K562 (cell line): Measurements from ENCODE around the gene ARHGEF26. TPM values are rescaled to one million over a fixed set of nuclear protein-coding genes. Genes with fewer than 3 reads are reported as not detected.

Source experiments
- ATAC-seq: fragments of 200-7000 bp; cut with Tn5 transposase; 3 replicates; pipeline ENCODE4 v1.9.1; 2020; ENCODE audit warnings: moderate library complexity
- BruUV-seq: library from RNA; stranded (reverse); fragments of 400-500 nt; replicated peaks from 2 replicates; lab custom pipeline; 2021; lab: Mats Ljungman, UMichigan
- CTCF ChIA-PET: fragments of 300-600 bp; formaldehyde crosslinking; extraction: SDS; loops from one replicate; lab custom pipeline; 2021; ENCODE audit warnings: low intra/inter-chr PET ratio; lab: Yijun Ruan, JAX
- POLR2A ChIA-PET: fragments of 300-600, 350-650 bp; sonication (Branson Sonifier 250); formaldehyde crosslinking; extraction: SDS; loops from one replicate; lab custom pipeline; 2021; ENCODE audit warnings: antibody characterized with exemption, inconsistent platforms; lab: Yijun Ruan, JAX
- DNase-seq, 4 experiments: peaks; one replicate each; pipeline versions ENCODE4 v3.0.0 to v3.0.0-alpha.2; 2011 to 2018; ENCODE audit warnings: low spot score in 3 of 4, mixed read lengths in 3 of 4; ENCODE audit errors: extremely low read depth in 1 of 4
- FAIRE-seq: peaks from 2 replicates; lab custom pipeline; 2011; peaks lifted over from hg19 to GRCh38; lab: Jason Lieb, UNC
- H2AFZ ChIP-seq: 2 replicates; pipeline ENCODE4 v1.6.0; 2011; ENCODE audit warnings: low read depth, low read length, control low read depth, inconsistent platforms
- H3K27ac ChIP-seq: fragments of 200-600 bp; 3 replicates; pipeline ENCODE4 v1.8.0; 2011; ENCODE audit warnings: low read depth, mild to moderate bottlenecking, control low read depth, inconsistent platforms, low read length, moderate library complexity, mixed read lengths; ENCODE audit errors: extremely low read depth
- H3K27me3 ChIP-seq, 2 experiments: fragments of 300-600 bp in 1 of 2; 2 replicates in 1 of 2; 3 replicates in 1 of 2; pipeline versions ENCODE4 v1.6.0 to v1.8.0; 2011; ENCODE audit warnings: inconsistent platforms in 2 of 2, low read length in 2 of 2, mild to moderate bottlenecking in 1 of 2, mixed read lengths in 1 of 2, moderate library complexity in 1 of 2; ENCODE audit not compliant: control insufficient read depth in 2 of 2, insufficient read depth in 2 of 2
- H3K36me3 ChIP-seq: fragments of 300-600 bp; 3 replicates; pipeline ENCODE4 v1.8.0; 2011; ENCODE audit warnings: mild to moderate bottlenecking, low read length, inconsistent platforms; ENCODE audit not compliant: control insufficient read depth, insufficient read depth
- H3K4me1 ChIP-seq, 2 experiments: fragments of 200-600 bp in 1 of 2; replicated peaks in 1 of 2; 2 replicates in 1 of 2; 3 replicates in 1 of 2; pipeline versions ENCODE4 v1.5.1 to v1.8.0; 2011; ENCODE audit warnings: inconsistent platforms in 2 of 2, low read length in 2 of 2, mild to moderate bottlenecking in 1 of 2, mixed read lengths in 1 of 2, moderate library complexity in 1 of 2; ENCODE audit not compliant: control insufficient read depth in 2 of 2, insufficient read depth in 2 of 2
- H3K4me2 ChIP-seq: 2 replicates; pipeline ENCODE4 v1.6.1; 2011; ENCODE audit warnings: low read length, control low read depth, inconsistent platforms, mixed read lengths; ENCODE audit not compliant: insufficient read depth
- H3K4me3 ChIP-seq: fragments of 200-600 bp; sonication (generic), shearing (Covaris generic); 2 replicates; pipeline ENCODE4 v1.5.1; 2016; ENCODE audit warnings: control low read depth, inconsistent platforms
- H3K79me2 ChIP-seq: fragments of 200-600 bp; 3 replicates; pipeline ENCODE4 v1.8.0; 2011; ENCODE audit warnings: low read length, inconsistent platforms; ENCODE audit not compliant: control insufficient read depth, insufficient read depth
- H3K9ac ChIP-seq, 2 experiments: 2 replicates each; pipeline versions ENCODE4 v1.6.0 to v1.6.1; 2011; ENCODE audit warnings: low read depth in 2 of 2, low read length in 2 of 2, control low read depth in 1 of 2, inconsistent platforms in 1 of 2, mild to moderate bottlenecking in 1 of 2, mixed read lengths in 1 of 2; ENCODE audit not compliant: insufficient read depth in 1 of 2
- H3K9me1 ChIP-seq: one replicate; pipeline ENCODE4 v1.6.0; 2011; ENCODE audit warnings: inconsistent platforms, mild to moderate bottlenecking, low read length, moderate library complexity; ENCODE audit not compliant: control insufficient read depth, insufficient read depth
- H3K9me3 ChIP-seq: replicated peaks from 2 replicates; pipeline ENCODE4 v1.5.1; 2011; ENCODE audit warnings: low read depth, low read length, inconsistent platforms; ENCODE audit not compliant: control insufficient read depth, insufficient read depth
- H4K20me1 ChIP-seq: replicated peaks from 2 replicates; pipeline ENCODE4 v1.6.1; 2011; ENCODE audit warnings: low read length, inconsistent platforms, mixed read lengths; ENCODE audit not compliant: control insufficient read depth, insufficient read depth
- BCL6 ChIP-seq: fragments of 250-450 bp; sonication (Bioruptor Pico); IDR thresholded peaks from 2 replicates; pipeline ENCODE4 v1.4.0; 2020
- CREB3L1 ChIP-seq: fragments of 450-650 bp; IDR thresholded peaks from 2 replicates; pipeline ENCODE4 v1.6.1; 2014; ENCODE audit warnings: low read depth, mild to moderate bottlenecking, moderate library complexity, borderline replicate concordance
- EP300 ChIP-seq: IDR thresholded peaks from 2 replicates; pipeline ENCODE4 v1.6.1; 2012; ENCODE audit warnings: low read length, improper control_type of control experiment
- GMEB1 ChIP-seq: fragments of 250-450 bp; sonication (Bioruptor Pico); IDR thresholded peaks from 2 replicates; pipeline ENCODE4 v1.4.0; 2020; ENCODE audit warnings: mild to moderate bottlenecking
- IRF2 ChIP-seq: sonication (generic); formaldehyde crosslinking; IDR thresholded peaks from 2 replicates; pipeline ENCODE4 v1.8.1; 2022; ENCODE audit warnings: mild to moderate bottlenecking, missing genetic modification reagents
- KAT7 ChIP-seq: sonication (generic); formaldehyde crosslinking; IDR thresholded peaks from 2 replicates; pipeline ENCODE4 v1.8.0; 2022; ENCODE audit warnings: missing genetic modification reagents, mild to moderate bottlenecking, borderline replicate concordance
- KLF6 ChIP-seq: fragments of 250-450 bp; sonication (Bioruptor Pico); IDR thresholded peaks from 2 replicates; pipeline ENCODE4 v1.4.0; 2020; ENCODE audit warnings: mild to moderate bottlenecking, moderate library complexity, borderline replicate concordance
- MXD1 ChIP-seq: fragments of 250-450 bp; sonication (Bioruptor Pico); IDR thresholded peaks from 2 replicates; pipeline ENCODE4 v1.8.0; 2021; ENCODE audit warnings: borderline replicate concordance, mild to moderate bottlenecking, moderate library complexity; ENCODE audit not compliant: poor library complexity, severe bottlenecking
- NBN ChIP-seq: fragments of 450-650 bp; IDR thresholded peaks from 2 replicates; pipeline ENCODE4 v1.6.1; 2016; ENCODE audit warnings: low read depth, mild to moderate bottlenecking
- RBM14 ChIP-seq: fragments of 200-400 bp; formaldehyde crosslinking; IDR thresholded peaks from 2 replicates; pipeline ENCODE4 v1.6.1; 2018; ENCODE audit warnings: low read depth, mild to moderate bottlenecking, low read length, moderate library complexity, borderline replicate concordance; ENCODE audit not compliant: insufficient read depth
- TCF7 ChIP-seq: sonication (generic); IDR thresholded peaks from 2 replicates; pipeline ENCODE4 v1.6.1; 2016; ENCODE audit warnings: antibody characterized with exemption, borderline replicate concordance
- ZBTB26 ChIP-seq: fragments of 450-650 bp; formaldehyde crosslinking; IDR thresholded peaks from 2 replicates; pipeline ENCODE4 v1.4.0; 2022; ENCODE audit warnings: missing genetic modification characterization
- ZKSCAN1 ChIP-seq: fragments of 150-350 bp; IDR thresholded peaks from 2 replicates; pipeline ENCODE4 v1.6.1; 2016; ENCODE audit warnings: low read depth, low read length
- ZNF408 ChIP-seq: fragments of 250-450 bp; sonication (Bioruptor Pico); IDR thresholded peaks from 2 replicates; pipeline ENCODE4 v1.4.0; 2020; ENCODE audit warnings: low read depth, mild to moderate bottlenecking, moderate library complexity
- WGBS: fragments of 100-300 bp; shearing (Covaris generic); methylation state at CpG from one replicate; pipeline ENCODE4 v1.1.6; 2016; ENCODE audit warnings: low coverage, mixed read lengths; ENCODE audit not compliant: insufficient coverage; ENCODE audit errors: missing lambda C conversion rate; 5-methylcytosine and 5-hydroxymethylcytosine counted together
- in situ Hi-C: fragments of 300-500 bp; cut with MboI; formaldehyde crosslinking; loops from 4 replicates; pipeline ENCODE4 v1.15.0; 2018; ENCODE audit warnings: inconsistent platforms, mixed read lengths
- intact Hi-C: fragments of 100-400 bp; cut with micrococcal nuclease; formaldehyde crosslinking; loops from 2 replicates; pipeline ENCODE4 v1.14.2; 2022
- polyA plus RNA-seq, 8 experiments: library from polyadenylated mRNA; depleted of rRNA in 4 of 8; stranded (reverse) in 5 of 8; unstranded in 3 of 8; fragments of >200 nt; fragmentation: Nextera tagmentation in 2 of 8; fragmentation: Illumina TruSeq in 1 of 8; extraction: Ambion mirVana in 2 of 8; extraction: Trizol in 1 of 8; gene quantifications; 2 replicates each; pipeline versions ENCODE4 v1.2.1 to v1.2.3, GENCODE V29; 2011 to 2014; ENCODE audit warnings: inconsistent platforms in 1 of 8, missing spikeins in 1 of 8
- total RNA-seq, 7 experiments: library from RNA; depleted of rRNA in 6 of 7; stranded (reverse); fragments of >200 nt in 6 of 7; fragmentation: Illumina TruSeq in 2 of 7; extraction: Trizol in 2 of 7; gene quantifications; 2 replicates each; pipeline versions ENCODE4 v1.2.1 to v1.2.3, GENCODE V29; 2011 to 2021; ENCODE audit warnings: low replicate concordance in 1 of 7
- TF ChIP-seq, protein P1 (sequence below), 3 experiments: fragments of 200-800 bp in 1 of 3; sonication (Bioruptor generic) in 1 of 3; sonication (generic) in 1 of 3; formaldehyde crosslinking in 1 of 3; IDR thresholded peaks; 2 replicates each; pipeline versions ENCODE4 v1.6.1 to v1.8.0; 2016 to 2022; ENCODE audit warnings: mild to moderate bottlenecking in 2 of 3, missing compliant biosample characterization in 2 of 3, missing genetic modification characterization in 2 of 3, missing genetic modification reagents in 1 of 3

ARHGEF26 gene
- total and polyA plus RNA-seq, 9 of the 15 experiments (the other 6 are each of a cell fraction or from before 2014, with no cell fraction given), result 0.01 to 0.11 (median 0.04) TPM; not detected in 2

- TF ChIP-seq ZKSCAN1 (no peak), ZNF408 (CRISPR knock-in tag) (no peak), KLF6 (CRISPR knock-in tag) (no peak), GMEB1 (CRISPR knock-in tag) (no peak)
- TF ChIP-seq, all 486 proteins: peak for 0
These were observed 115.1 kb downstream of the ARHGEF26 start (continued) for GRCh38 chr3:154236331-154236730.

DNA sequence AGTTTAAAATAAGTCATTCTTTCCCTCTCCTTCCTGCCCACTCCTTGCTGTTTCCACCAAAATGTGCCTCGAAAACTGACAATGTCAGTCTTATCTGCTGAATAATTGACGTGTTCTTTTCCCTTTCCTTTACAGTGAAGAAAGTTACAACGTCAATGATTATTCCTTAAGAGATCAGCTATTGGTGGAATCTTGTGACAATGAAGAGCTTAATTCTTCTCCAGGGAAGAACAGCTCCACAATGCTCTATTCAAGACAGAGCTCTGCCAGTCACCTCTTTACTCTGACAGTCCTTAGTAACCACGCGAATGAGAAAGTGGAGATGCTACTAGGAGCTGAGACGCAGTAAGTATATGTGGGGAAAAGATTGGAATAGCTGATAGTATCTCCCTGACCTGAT lies 119.0 kb downstream of the ARHGEF26 start:
- intact Hi-C loops, result no loop called here
- 3% methylated on average over 6 of the region's 6 CpGs for WGBS
- no peak overlapping the region for H2AFZ ChIP-seq
- peaks cover 0 to under 1% of the 10 kb centered on the region in 2 experiments; a peak in 2 of 5 replicates for H3K27me3 ChIP-seq
- ChIA-PET POLR2A (interaction anchor here (0.6 kb wide), 1 partner anchor 15 kb away, joined by 3 read pairs; no protein-coding TSS in a partner anchor), CTCF (no interaction called here)
- no peak for DNase-seq
- no peaks in the 10 kb centered on the region for H3K36me3 ChIP-seq
- no peak overlapping the region for H3K9ac ChIP-seq
- FAIRE-seq, result no peak
- BruUV-seq, result no TSS peak
- H3K9me1 ChIP-seq, result no peaks in the 10 kb centered on the region
- no peak overlapping the region for H3K27ac ChIP-seq
- ATAC-seq, result no peak
- in situ Hi-C loops, result no loop called here
- H3K4me1 ChIP-seq, result no peaks in the 10 kb centered on the region
- no peak overlapping the region for H3K4me2 ChIP-seq
- no peak overlapping the region for H3K4me3 ChIP-seq
- H4K20me1 ChIP-seq, result no peaks in the 10 kb centered on the region
- H3K79me2 ChIP-seq, result no peaks in the 10 kb centered on the region
- no peaks in the 10 kb centered on the region for H3K9me3 ChIP-seq
- TF ChIP-seq CREB3L1 (no peak), RBM14 (no peak), BCL6 (CRISPR knock-in tag) (no peak), ZBTB26 (CRISPR knock-in tag) (no peak), IRF2 (CRISPR knock-in tag) (no peak), EP300 (no peak), KAT7 (CRISPR knock-in tag) (no peak), TCF7 (no peak), MXD1 (no peak), NBN (no peak)
- TF ChIP-seq, protein P1, sequence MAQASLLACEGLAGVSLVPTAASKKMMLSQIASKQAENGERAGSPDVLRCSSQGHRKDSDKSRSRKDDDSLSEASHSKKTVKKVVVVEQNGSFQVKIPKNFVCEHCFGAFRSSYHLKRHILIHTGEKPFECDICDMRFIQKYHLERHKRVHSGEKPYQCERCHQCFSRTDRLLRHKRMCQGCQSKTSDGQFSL (CRISPR knock-in tag; IDR thresholded peaks at IDR 0.05), result no peak
- TF ChIP-seq, protein P1 (tag; IDR thresholded peaks at IDR 0.05), result no peak
